ENCODE data around the gene PTPRF. TPM values are rescaled to one million over a fixed set of nuclear protein-coding genes. Genes with fewer than 3 reads are reported as not detected.

PTPRF gene
- total and polyA plus RNA-seq, 8 donors: 123 to 279 (median 195) TPM

DNA sequence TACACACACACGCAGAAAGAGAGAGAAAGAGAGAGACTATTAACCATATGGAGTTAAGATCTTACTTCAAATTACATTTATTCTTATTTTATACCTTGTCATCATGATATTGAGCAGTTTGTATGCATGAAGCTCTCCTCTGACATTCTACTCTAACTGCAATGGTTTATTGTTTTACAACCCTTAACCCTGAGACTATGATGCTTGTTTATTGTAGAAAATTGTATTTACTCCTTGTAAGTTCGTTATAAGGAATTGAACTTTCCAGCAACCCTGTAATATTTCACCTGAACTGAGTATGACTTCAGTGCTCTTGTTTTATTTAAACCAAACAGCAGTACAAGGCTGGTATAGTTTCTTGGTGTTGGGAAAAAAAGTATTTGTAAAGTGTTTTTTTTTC is 18.6 kb upstream of the PTPRF start:
- Histone ChIP-seq H3K9me3 (no peaks in the 10 kb centered on the region), H3K27ac (no peak overlapping the region), H3K4me1 (no peaks in the 10 kb centered on the region), H3K36me3 (no peaks in the 10 kb centered on the region), H3K4me3 (no peak overlapping the region), H3K27me3 (no peaks in the 10 kb centered on the region)
- intact Hi-C loops (cut with DNase I): no loop called here
- ATAC-seq: no peak
- TF ChIP-seq, protein P1, sequence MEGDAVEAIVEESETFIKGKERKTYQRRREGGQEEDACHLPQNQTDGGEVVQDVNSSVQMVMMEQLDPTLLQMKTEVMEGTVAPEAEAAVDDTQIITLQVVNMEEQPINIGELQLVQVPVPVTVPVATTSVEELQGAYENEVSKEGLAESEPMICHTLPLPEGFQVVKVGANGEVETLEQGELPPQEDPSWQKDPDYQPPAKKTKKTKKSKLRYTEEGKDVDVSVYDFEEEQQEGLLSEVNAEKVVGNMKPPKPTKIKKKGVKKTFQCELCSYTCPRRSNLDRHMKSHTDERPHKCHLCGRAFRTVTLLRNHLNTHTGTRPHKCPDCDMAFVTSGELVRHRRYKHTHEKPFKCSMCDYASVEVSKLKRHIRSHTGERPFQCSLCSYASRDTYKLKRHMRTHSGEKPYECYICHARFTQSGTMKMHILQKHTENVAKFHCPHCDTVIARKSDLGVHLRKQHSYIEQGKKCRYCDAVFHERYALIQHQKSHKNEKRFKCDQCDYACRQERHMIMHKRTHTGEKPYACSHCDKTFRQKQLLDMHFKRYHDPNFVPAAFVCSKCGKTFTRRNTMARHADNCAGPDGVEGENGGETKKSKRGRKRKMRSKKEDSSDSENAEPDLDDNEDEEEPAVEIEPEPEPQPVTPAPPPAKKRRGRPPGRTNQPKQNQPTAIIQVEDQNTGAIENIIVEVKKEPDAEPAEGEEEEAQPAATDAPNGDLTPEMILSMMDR (IDR thresholded peaks at IDR 0.05): no peak
- DNase-seq: no peak

DNA sequence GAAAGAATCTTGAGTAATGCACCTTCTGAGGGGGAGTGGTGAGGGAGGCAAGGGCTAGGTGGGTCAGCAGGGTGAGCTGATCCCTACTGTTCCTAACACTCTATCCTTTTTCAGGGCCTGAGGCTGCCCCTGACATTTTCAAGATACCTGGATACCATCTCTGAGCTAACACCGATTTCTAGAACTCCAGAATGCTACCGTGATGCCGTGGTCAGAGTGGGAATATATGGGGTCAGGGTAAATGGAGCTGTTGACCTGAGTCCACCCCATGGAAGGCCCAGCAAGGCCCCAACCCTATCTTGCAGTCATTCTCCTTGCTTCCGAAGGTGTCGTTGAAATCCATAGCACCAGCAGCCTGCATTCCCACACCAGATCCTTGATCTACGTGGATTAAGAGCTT is 18.0 kb upstream of the PTPRF start:
- Histone ChIP-seq H3K4me3 (no peak overlapping the region), H3K36me3 (no peaks in the 10 kb centered on the region), H3K9me3 (no peaks in the 10 kb centered on the region), H3K27me3 (peaks cover 0 to under 1% of the 10 kb centered on the region in 2 donors), H3K4me1 (no peaks in the 10 kb centered on the region), H3K27ac (no peak overlapping the region)
- TF ChIP-seq, protein P1 (IDR thresholded peaks at IDR 0.05): no peak
- intact Hi-C loops (cut with DNase I): no loop called here
- ATAC-seq (no peak), DNase-seq (no peak)

DNA sequence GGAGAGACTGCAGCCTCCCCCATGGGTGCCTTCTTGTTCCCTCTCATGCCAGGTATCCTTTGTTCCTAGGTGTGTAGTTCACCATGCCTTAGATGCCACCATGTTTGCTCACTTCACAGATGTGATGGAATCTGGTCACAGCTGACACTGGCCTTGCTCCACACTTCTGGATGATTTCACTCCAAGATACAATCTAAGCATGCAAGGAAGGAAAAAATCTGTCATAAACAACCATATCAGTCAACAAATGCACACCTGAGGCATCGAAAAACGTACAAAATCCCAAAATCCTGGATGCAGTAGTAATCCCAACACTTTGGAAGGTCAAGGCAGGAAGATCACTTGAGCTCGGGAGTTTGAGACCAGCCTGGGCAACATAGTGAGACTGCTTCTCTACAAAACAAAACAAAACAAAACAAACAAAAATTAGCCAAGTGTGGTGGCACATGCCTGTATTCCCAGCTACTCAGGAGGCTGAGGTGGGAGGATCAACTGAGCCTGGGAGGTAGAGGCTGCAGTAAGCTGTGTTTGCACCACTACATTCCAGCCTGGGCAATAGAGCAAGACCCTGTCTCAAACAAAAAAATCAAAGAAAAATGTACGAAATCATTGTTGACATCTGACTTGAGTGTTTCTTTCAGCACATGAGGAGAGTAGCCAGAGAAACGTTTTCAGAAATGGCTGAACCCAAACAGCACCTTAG is 17.1 kb upstream of the PTPRF start:
- intact Hi-C loops (cut with DNase I): no loop called here
- Histone ChIP-seq H3K36me3 (no peaks in the 10 kb centered on the region), H3K4me3 (no peak overlapping the region), H3K27ac (no peak overlapping the region), H3K27me3 (peaks cover 2 to 10% of the 10 kb centered on the region in 2 donors), H3K4me1 (no peaks in the 10 kb centered on the region), H3K9me3 (no peaks in the 10 kb centered on the region)
- DNase-seq (no peak), ATAC-seq (no peak)
- TF ChIP-seq, protein P1 (IDR thresholded peaks at IDR 0.05): no peak

DNA sequence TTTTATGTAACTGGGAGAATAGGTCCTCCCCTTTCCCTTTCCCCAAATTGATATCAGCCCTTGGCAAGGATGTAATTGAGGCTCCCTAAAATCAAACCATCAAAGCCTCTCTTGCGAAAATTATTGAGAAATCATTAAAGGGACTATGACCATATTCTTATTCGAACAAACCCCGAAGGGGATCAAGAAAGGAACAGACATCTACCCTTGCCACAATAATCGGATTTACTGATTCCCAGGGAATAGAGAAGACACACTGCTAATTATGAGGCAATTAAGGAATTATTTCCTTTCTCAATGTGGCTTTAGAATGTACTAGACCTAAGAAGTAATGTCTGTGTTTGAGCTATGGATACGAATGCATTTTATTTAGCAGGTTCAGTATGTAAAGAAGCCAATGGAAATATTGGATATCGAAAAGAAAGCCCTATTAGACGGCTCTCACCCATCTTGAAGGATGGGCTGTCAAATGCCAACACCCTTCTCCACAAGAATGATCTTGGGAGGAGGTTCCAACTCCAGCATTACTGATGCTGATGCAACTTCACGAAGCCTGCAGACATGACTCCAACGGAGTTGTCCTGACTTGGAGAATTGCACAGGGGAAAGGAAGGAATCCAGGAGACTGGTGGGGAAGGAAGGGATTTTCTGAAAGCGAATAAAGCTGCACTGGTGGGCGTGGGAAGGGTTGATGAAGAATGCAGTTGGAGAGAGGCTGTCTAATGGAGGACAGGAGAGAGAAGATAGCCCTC is 11.6 kb upstream of the PTPRF start:
- no peak overlapping the region for H3K4me3 ChIP-seq
- H3K27ac ChIP-seq: no peak overlapping the region
- H3K27me3 ChIP-seq: peaks cover 7 to 12% of the 10 kb centered on the region in 2 donors
- H3K36me3 ChIP-seq: no peaks in the 10 kb centered on the region
- no peaks in the 10 kb centered on the region for H3K9me3 ChIP-seq
- TF ChIP-seq, protein P1 (IDR thresholded peaks at IDR 0.05): no peak
- H3K4me1 ChIP-seq: no peaks in the 10 kb centered on the region
- no peak for DNase-seq
- no peak for ATAC-seq
- intact Hi-C loops (cut with DNase I): no loop called here

DNA sequence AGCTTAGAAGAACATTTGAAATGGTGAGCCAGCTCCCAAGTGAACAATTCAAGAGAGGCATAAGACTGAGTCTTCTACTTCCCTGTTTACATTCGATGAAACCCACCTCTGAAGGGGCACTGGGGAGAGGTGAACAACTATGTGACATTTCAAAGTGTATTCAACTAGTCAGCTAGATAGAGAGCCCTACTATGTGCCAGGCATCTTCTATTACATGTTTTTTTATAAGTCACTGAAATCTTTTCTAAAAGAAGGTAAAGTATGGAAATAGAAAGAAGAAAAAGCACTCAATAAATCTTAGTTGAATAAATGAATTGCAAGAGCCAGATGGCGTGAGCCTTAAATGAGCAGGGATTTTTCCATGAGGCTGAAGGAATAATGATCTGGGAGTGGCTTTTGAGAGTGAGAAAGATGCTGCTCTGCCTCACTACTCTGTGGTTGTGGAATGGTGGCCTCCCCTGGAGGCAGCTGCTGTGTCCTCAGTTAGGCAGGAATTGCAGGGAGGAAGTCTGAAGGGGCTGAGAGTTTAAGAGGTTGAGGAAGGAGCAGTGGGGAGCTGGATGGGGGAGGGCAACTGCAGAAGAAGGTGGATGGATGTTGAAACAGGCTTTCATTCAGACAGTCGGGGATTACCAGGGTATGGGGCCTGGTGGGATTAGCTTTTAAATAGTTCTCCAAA is 10.4 kb upstream of the PTPRF start:
- H3K36me3 ChIP-seq: no peaks in the 10 kb centered on the region
- H3K4me3 ChIP-seq: no peak overlapping the region
- ATAC-seq (no peak), DNase-seq (no peak)
- H3K9me3 ChIP-seq: no peaks in the 10 kb centered on the region
- peaks cover 7 to 12% of the 10 kb centered on the region in 2 donors for H3K27me3 ChIP-seq
- TF ChIP-seq, protein P1 (IDR thresholded peaks at IDR 0.05): no peak
- intact Hi-C loops (cut with DNase I): no loop called here
- no peaks in the 10 kb centered on the region for H3K4me1 ChIP-seq
- H3K27ac ChIP-seq: no peak overlapping the region

Data from left lung (tissue), 10 donors.